ENCODE results near the gene IQSEC1. TPM values are rescaled to one million over a fixed set of nuclear protein-coding genes. Genes with fewer than 3 reads are reported as not detected.

The IQSEC1 gene
- polyA plus RNA-seq, 1 donor (not counting 4 experiments of a cell fraction or from before 2014, with no cell fraction given) = 2.8 TPM

- no peak overlapping the region for H3K9ac ChIP-seq (ENCODE audit: control insufficient read depth, extremely low read depth, insufficient read depth, low read length)
These were observed 141.8 kb downstream of the IQSEC1 start for GRCh38 chr3:12931273-12931905.

GRCh38 chr3:12929801-12930200 is 143.4 kb downstream of the IQSEC1 start:
- dilution Hi-C loops (cut with MboI; ENCODE audit: extremely low pct_ligation_motif_present, low sequenced_read_pairs) = no loop called here
- no peak for DNase-seq (ENCODE audit: low read depth, low spot score)
- H3K36me3 ChIP-seq (ENCODE audit: control insufficient read depth in 2 of 2, extremely low read depth in 1 of 2, insufficient read depth in 2 of 2, low read length in 2 of 2) = peaks cover 0 to 4% of the 10 kb centered on the region in 2 experiments

More at GRCh38 chr3:12931273-12931905, 141.8 kb downstream of the IQSEC1 start:
- Histone ChIP-seq H4K20me1 (ENCODE audit: control insufficient read depth, extremely low read depth, insufficient read depth, low read length) (peaks cover 6% of the 10 kb centered on the region), H3K79me2 (ENCODE audit: control insufficient read depth, insufficient read depth, low read length) (no peaks in the 10 kb centered on the region), H3K9me3 (ENCODE audit: control insufficient read depth, low read depth, low read length) (no peaks in the 10 kb centered on the region), H3K4me3 (ENCODE audit: control insufficient read depth in 2 of 3, extremely low read depth in 1 of 3, insufficient read depth in 2 of 3, low read depth in 1 of 3, low read length in 3 of 3) (no peak overlapping the region), H3K4me1 (ENCODE audit: control insufficient read depth, extremely low read depth, insufficient read depth, low read length) (no peaks in the 10 kb centered on the region), H2AFZ (ENCODE audit: control insufficient read depth, low read length) (no peak overlapping the region), H3K9me1 (ENCODE audit: control insufficient read depth, extremely low read depth, insufficient read depth, low read length) (no peaks in the 10 kb centered on the region), H3K27me3 (ENCODE audit: control insufficient read depth, extremely low read depth, insufficient read depth, low read length) (no peaks in the 10 kb centered on the region), H3K4me2 (ENCODE audit: control insufficient read depth, extremely low read depth, insufficient read depth, low read depth, low read length) (no peak overlapping the region), H3K36me3 (ENCODE audit: control insufficient read depth in 2 of 2, extremely low read depth in 1 of 2, insufficient read depth in 2 of 2, low read length in 2 of 2) (peaks cover 8 to 9% of the 10 kb centered on the region in 2 experiments), H3K27ac (ENCODE audit: control insufficient read depth, insufficient read depth, low read length) (no peak overlapping the region)
- TF ChIP-seq EZH2 (IDR thresholded peaks at IDR 0.05; ENCODE audit: low read length) (no peak), CTCF (optimal IDR thresholded peaks at IDR 0.05 in 1 of 3, IDR thresholded peaks at IDR 0.05 in 1 of 3, conservative IDR thresholded peaks at IDR 0.05 in 1 of 3; ENCODE audit: extremely low read depth in 1 of 3, insufficient read depth in 2 of 3, low read length in 3 of 3) (no peak)
- DNase-seq (ENCODE audit: low read depth, low spot score) = no peak
- no peak for FAIRE-seq
- dilution Hi-C loops (cut with MboI; ENCODE audit: extremely low pct_ligation_motif_present, low sequenced_read_pairs) = no loop called here

More at GRCh38 chr3:12929801-12930200, 143.4 kb downstream of the IQSEC1 start:
- Histone ChIP-seq H3K4me1 (ENCODE audit: control insufficient read depth, extremely low read depth, insufficient read depth, low read length) (no peaks in the 10 kb centered on the region), H2AFZ (ENCODE audit: control insufficient read depth, low read length) (no peak overlapping the region), H3K9me3 (ENCODE audit: control insufficient read depth, low read depth, low read length) (no peaks in the 10 kb centered on the region), H3K9ac (ENCODE audit: control insufficient read depth, extremely low read depth, insufficient read depth, low read length) (no peak overlapping the region), H3K27me3 (ENCODE audit: control insufficient read depth, extremely low read depth, insufficient read depth, low read length) (no peaks in the 10 kb centered on the region), H4K20me1 (ENCODE audit: control insufficient read depth, extremely low read depth, insufficient read depth, low read length) (peaks cover 6% of the 10 kb centered on the region), H3K27ac (ENCODE audit: control insufficient read depth, insufficient read depth, low read length) (no peak overlapping the region), H3K79me2 (ENCODE audit: control insufficient read depth, insufficient read depth, low read length) (no peaks in the 10 kb centered on the region), H3K9me1 (ENCODE audit: control insufficient read depth, extremely low read depth, insufficient read depth, low read length) (no peaks in the 10 kb centered on the region), H3K4me2 (ENCODE audit: control insufficient read depth, extremely low read depth, insufficient read depth, low read depth, low read length) (no peak overlapping the region), H3K4me3 (ENCODE audit: control insufficient read depth in 2 of 3, extremely low read depth in 1 of 3, insufficient read depth in 2 of 3, low read depth in 1 of 3, low read length in 3 of 3) (no peak overlapping the region)
- TF ChIP-seq EZH2 (IDR thresholded peaks at IDR 0.05; ENCODE audit: low read length) (no peak), CTCF (optimal IDR thresholded peaks at IDR 0.05 in 1 of 3, IDR thresholded peaks at IDR 0.05 in 1 of 3, conservative IDR thresholded peaks at IDR 0.05 in 1 of 3; ENCODE audit: extremely low read depth in 1 of 3, insufficient read depth in 2 of 3, low read length in 3 of 3) (no peak)
- FAIRE-seq = no peak
